Measurements from ENCODE around the gene TIFAB.
A peak's percentile ranks its signal among the peaks of the same experiment; 100 is the strongest.

- peak; percentile 89; the same call in 1 of the 2 replicates for TF ChIP-seq TAF1 (IDR thresholded peaks at IDR 0.05; ENCODE audit: borderline replicate concordance, low read depth, low read length)
- peak; percentile 78 for TF ChIP-seq POLR2AphosphoS5 (IDR thresholded peaks at IDR 0.05; ENCODE audit: low read depth, low read length)
Observed at GRCh38 chr5:135398855-135399793, 53.0 kb downstream of the TIFAB start, which contains the start of gene MACROH2A1.

Measured in GM12892 (cell line).